ENCODE measurements around the gene CDC37.

- TF ChIP-seq POLR2A (IDR thresholded peaks at IDR 0.05; ENCODE audit: borderline replicate concordance, extremely low read depth, insufficient read depth, insufficient read length): no peak
- no peak for TF ChIP-seq CTCF (IDR thresholded peaks at IDR 0.05 in 2 of 3, conservative IDR thresholded peaks at IDR 0.05 in 1 of 3; ENCODE audit: borderline replicate concordance in 1 of 3, insufficient read depth in 1 of 3, low read depth in 2 of 3, low read length in 2 of 3)
- no peak for TF ChIP-seq YY1 (IDR thresholded peaks at IDR 0.05; ENCODE audit: extremely low read depth, insufficient replicate concordance, low read depth, low read length)
- no peak for TF ChIP-seq FOSL1 (IDR thresholded peaks at IDR 0.05; ENCODE audit: low read depth)
- TF ChIP-seq POLR2AphosphoS5 (IDR thresholded peaks at IDR 0.05; ENCODE audit: low read depth, low read length): no peak
- no peak for TF ChIP-seq ZNF274 (IDR thresholded peaks at IDR 0.05; ENCODE audit: low read depth, low read length)
- TF ChIP-seq ATF3 (IDR thresholded peaks at IDR 0.05): no peak
- TF ChIP-seq, protein P1, sequence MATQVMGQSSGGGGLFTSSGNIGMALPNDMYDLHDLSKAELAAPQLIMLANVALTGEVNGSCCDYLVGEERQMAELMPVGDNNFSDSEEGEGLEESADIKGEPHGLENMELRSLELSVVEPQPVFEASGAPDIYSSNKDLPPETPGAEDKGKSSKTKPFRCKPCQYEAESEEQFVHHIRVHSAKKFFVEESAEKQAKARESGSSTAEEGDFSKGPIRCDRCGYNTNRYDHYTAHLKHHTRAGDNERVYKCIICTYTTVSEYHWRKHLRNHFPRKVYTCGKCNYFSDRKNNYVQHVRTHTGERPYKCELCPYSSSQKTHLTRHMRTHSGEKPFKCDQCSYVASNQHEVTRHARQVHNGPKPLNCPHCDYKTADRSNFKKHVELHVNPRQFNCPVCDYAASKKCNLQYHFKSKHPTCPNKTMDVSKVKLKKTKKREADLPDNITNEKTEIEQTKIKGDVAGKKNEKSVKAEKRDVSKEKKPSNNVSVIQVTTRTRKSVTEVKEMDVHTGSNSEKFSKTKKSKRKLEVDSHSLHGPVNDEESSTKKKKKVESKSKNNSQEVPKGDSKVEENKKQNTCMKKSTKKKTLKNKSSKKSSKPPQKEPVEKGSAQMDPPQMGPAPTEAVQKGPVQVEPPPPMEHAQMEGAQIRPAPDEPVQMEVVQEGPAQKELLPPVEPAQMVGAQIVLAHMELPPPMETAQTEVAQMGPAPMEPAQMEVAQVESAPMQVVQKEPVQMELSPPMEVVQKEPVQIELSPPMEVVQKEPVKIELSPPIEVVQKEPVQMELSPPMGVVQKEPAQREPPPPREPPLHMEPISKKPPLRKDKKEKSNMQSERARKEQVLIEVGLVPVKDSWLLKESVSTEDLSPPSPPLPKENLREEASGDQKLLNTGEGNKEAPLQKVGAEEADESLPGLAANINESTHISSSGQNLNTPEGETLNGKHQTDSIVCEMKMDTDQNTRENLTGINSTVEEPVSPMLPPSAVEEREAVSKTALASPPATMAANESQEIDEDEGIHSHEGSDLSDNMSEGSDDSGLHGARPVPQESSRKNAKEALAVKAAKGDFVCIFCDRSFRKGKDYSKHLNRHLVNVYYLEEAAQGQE (IDR thresholded peaks at IDR 0.05; ENCODE audit: low read depth): no peak
These were observed 49.5 kb downstream of the CDC37 start for GRCh38 chr19:10353793-10354391.
